Large intestine (tissue), 3 donors: Measurements from ENCODE around the gene MVK. TPM values are rescaled to one million over a fixed set of nuclear protein-coding genes. Genes with fewer than 3 reads are reported as not detected.

Experiments used
- DNase-seq, 2 donors: peaks; one replicate each; pipeline versions ENCODE4 v3.0.0 to v3.0.0-alpha.2; 2013
- H3K27ac ChIP-seq: one replicate; pipeline ENCODE4 v1.5.1; 2013; ENCODE audit warnings: low read length
- H3K27me3 ChIP-seq: 2 replicates; pipeline ENCODE4 v1.6.1; 2013; ENCODE audit warnings: low read length; ENCODE audit not compliant: control insufficient read depth, insufficient read depth
- H3K36me3 ChIP-seq: 2 replicates; pipeline ENCODE4 v1.6.1; 2013; ENCODE audit warnings: low read length; ENCODE audit not compliant: control insufficient read depth, insufficient read depth
- H3K4me1 ChIP-seq: one replicate; pipeline ENCODE4 v1.6.1; 2013; ENCODE audit warnings: low read length; ENCODE audit not compliant: control insufficient read depth, insufficient read depth
- H3K4me3 ChIP-seq: one replicate; pipeline ENCODE4 v1.5.1; 2013; ENCODE audit warnings: low read length
- H3K9me3 ChIP-seq: one replicate; pipeline ENCODE4 v1.6.1; 2013; ENCODE audit warnings: mild to moderate bottlenecking, low read depth, low read length, moderate library complexity; ENCODE audit not compliant: control insufficient read depth
- WGBS: methylation state at CpG from one replicate; pipeline ENCODE4 v1.1.5; 2013; ENCODE audit warnings: low lambda C conversion rate; ENCODE audit not compliant: insufficient coverage; 5-methylcytosine and 5-hydroxymethylcytosine counted together
- polyA plus RNA-seq: library from polyadenylated mRNA; unstranded; fragments of 120-200 nt; gene quantifications from one replicate; pipeline ENCODE4 v1.2.1, GENCODE V29; 2013

The MVK gene
- polyA plus RNA-seq, 1 donor = 15.8 TPM

GRCh38 chr12:109555431-109556315, 17.9 kb upstream of the MVK start:
- DNase-seq = no peak
- Histone ChIP-seq H3K36me3 (peaks cover 3% of the 10 kb centered on the region), H3K4me1 (peaks cover 16% of the 10 kb centered on the region), H3K27ac (no peak overlapping the region), H3K9me3 (no peaks in the 10 kb centered on the region), H3K27me3 (peaks cover 15% of the 10 kb centered on the region), H3K4me3 (no peak overlapping the region)
- WGBS = 40% methylated on average over 1 of the region's 18 CpGs

DNA sequence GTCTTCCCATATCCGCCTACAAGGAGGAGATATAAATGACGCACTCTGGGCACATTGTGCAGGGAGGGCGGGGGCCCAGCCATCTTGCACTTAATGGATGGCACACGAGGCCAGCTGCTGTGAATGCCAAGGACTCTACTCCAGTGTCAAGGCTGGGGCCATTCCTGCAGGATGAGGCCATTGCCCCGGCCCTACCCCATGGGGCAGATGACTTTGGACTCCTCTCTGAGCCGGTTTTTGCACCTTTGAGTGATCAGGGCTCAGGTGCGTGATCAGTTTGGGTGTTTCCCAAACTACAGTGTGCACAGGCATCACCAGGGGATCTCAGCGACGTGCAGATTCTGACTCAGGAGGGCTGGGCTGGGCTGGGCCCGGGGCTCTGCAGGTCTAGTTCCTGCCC, 16.4 kb upstream of the MVK start:
- H3K4me3 ChIP-seq = no peak overlapping the region
- H3K9me3 ChIP-seq = peaks cover 3% of the 10 kb centered on the region
- H3K27ac ChIP-seq = no peak overlapping the region
- DNase-seq = no peak
- H3K27me3 ChIP-seq = peaks cover 8% of the 10 kb centered on the region
- H3K36me3 ChIP-seq = peaks cover 11% of the 10 kb centered on the region
- no CpG with 5 or more reads among the region's 10 CpGs for WGBS
- H3K4me1 ChIP-seq = peaks cover 16% of the 10 kb centered on the region

GRCh38 chr12:109557805-109558204, 15.8 kb upstream of the MVK start:
- peaks cover 3% of the 10 kb centered on the region for H3K9me3 ChIP-seq
- peaks cover 6% of the 10 kb centered on the region for H3K27me3 ChIP-seq
- WGBS = no CpG with 5 or more reads among the region's 12 CpGs
- peaks cover 17% of the 10 kb centered on the region for H3K36me3 ChIP-seq
- no peak overlapping the region for H3K4me3 ChIP-seq
- no peak for DNase-seq
- H3K27ac ChIP-seq = no peak overlapping the region
- H3K4me1 ChIP-seq = peaks cover 16% of the 10 kb centered on the region

DNA sequence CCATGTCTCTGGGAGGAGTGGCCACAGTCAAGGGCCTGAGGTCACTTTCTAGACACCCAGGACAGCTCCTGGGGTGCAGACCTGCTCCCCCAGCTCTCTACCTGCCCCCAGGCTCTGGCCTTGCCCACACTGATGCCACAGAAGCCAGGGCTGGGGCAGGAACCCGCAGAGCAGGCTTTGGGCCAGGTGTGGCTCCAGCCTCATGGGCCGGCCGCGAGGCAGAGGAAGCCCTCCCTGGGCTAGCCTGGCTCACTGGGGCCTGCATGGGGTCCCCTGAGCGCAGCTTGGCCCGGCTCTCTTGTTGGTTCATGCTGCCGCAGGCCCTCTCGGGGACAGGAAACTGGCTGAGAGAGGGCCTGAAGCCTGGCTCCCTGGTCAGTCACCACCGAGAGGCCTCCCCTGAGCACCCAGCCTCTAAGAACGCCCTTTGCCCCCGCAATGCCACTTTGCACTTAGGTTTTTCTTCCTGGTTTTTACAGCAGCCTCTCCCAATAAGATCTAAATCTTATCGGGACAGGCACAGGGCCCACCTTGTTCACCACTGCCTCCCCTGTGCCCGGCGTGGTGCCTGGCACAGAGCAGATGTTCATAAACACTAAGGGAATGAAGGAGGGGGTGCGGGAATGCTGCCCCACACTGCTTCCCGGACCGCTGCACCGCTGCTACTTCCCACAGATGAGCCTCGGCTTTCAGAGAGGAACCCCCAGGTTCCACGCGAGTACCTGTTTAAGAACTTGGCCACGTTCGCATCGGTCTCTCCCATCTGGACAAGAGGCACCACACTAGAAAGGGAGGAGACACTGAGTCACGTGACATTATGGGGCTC, 15.0 kb upstream of the MVK start:
- peak; percentile 31 to 73 for DNase-seq
- Histone ChIP-seq H3K9me3 (peaks cover 3% of the 10 kb centered on the region), H3K4me3 (no peak overlapping the region), H3K27ac (peak overlapping the region; percentile 64), H3K27me3 (peaks cover 6% of the 10 kb centered on the region), H3K4me1 (peaks cover 16% of the 10 kb centered on the region), H3K36me3 (peaks cover 24% of the 10 kb centered on the region)
- no CpG with 5 or more reads among the region's 25 CpGs for WGBS

GRCh38 chr12:109559200-109559505, 14.4 kb upstream of the MVK start:
- DNase-seq = no peak
- no CpG with 5 or more reads among the region's 6 CpGs for WGBS
- Histone ChIP-seq H3K4me1 (peaks cover 16% of the 10 kb centered on the region), H3K4me3 (no peak overlapping the region), H3K27me3 (peaks cover 4% of the 10 kb centered on the region), H3K27ac (peak overlapping the region; percentile 64), H3K9me3 (peaks cover 3% of the 10 kb centered on the region), H3K36me3 (peaks cover 30% of the 10 kb centered on the region)

DNA sequence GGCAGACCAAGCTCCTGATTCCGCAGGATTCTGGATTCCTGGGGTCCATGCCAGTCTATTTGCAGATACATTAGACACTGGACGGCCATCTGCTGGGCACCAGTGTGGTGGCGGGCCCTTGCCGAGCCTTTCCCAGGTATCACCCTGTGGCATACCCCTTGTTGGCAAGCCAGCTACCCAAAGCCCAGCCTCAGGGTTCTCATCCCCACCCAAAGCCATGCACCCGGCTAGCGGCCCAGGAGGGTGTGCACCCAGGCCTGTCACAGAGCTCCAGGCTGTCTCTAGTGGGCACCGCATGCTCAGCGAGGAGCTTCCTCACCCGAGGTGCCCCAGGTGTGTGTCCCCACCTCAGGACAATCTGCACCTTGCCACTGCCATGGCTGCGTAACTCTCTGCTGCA, 14.0 kb upstream of the MVK start:
- Histone ChIP-seq H3K4me3 (no peak overlapping the region), H3K27ac (no peak overlapping the region), H3K27me3 (no peaks in the 10 kb centered on the region), H3K9me3 (peaks cover 3% of the 10 kb centered on the region), H3K4me1 (peaks cover 16% of the 10 kb centered on the region), H3K36me3 (peaks cover 35% of the 10 kb centered on the region)
- no CpG with 5 or more reads among the region's 10 CpGs for WGBS
- no peak for DNase-seq

GRCh38 chr12:109560867-109561710, 12.5 kb upstream of the MVK start:
- Histone ChIP-seq H3K27ac (no peak overlapping the region), H3K36me3 (peaks cover 44% of the 10 kb centered on the region), H3K4me1 (peaks cover 16% of the 10 kb centered on the region), H3K27me3 (no peaks in the 10 kb centered on the region), H3K9me3 (peaks cover 3% of the 10 kb centered on the region), H3K4me3 (no peak overlapping the region)
- DNase-seq = no peak
- WGBS = no CpG with 5 or more reads among the region's 30 CpGs

GRCh38 chr12:109561711-109562030, 11.9 kb upstream of the MVK start:
- WGBS = no CpG with 5 or more reads among the region's 10 CpGs
- H3K36me3 ChIP-seq = peaks cover 50% of the 10 kb centered on the region
- H3K4me1 ChIP-seq = peaks cover 16% of the 10 kb centered on the region
- peaks cover 3% of the 10 kb centered on the region for H3K9me3 ChIP-seq
- no peaks in the 10 kb centered on the region for H3K27me3 ChIP-seq
- no peak overlapping the region for H3K4me3 ChIP-seq
- no peak for DNase-seq
- H3K27ac ChIP-seq = no peak overlapping the region

- WGBS = no CpG with 5 or more reads among the region's 4 CpGs
- Histone ChIP-seq H3K36me3 (peaks cover 58% of the 10 kb centered on the region), H3K4me3 (no peak overlapping the region), H3K27me3 (no peaks in the 10 kb centered on the region), H3K9me3 (peaks cover 3% of the 10 kb centered on the region), H3K4me1 (peaks cover 13% of the 10 kb centered on the region), H3K27ac (no peak overlapping the region)
- no peak for DNase-seq
Measured at GRCh38 chr12:109562871-109563270, 10.7 kb upstream of the MVK start.
